ENCODE data around the gene MORF4L2.

Gene MORF4L2

GRCh38 chrX:103718120-103718519 is 31.6 kb upstream of the MORF4L2 start:
- Histone ChIP-seq H4K20me1 (ENCODE audit: insufficient read depth, low read length) (no peaks in the 10 kb centered on the region), H3F3A (ENCODE audit: insufficient read depth, low read length) (no peaks in the 10 kb centered on the region), H3K27ac (ENCODE audit: low read depth, low read length, poor library complexity, severe bottlenecking) (no peak overlapping the region), H3K9me2 (ENCODE audit: low read depth, low read length) (no peaks in the 10 kb centered on the region), H2AFZ (ENCODE audit: low read length) (no peak overlapping the region), H3K27me3 (ENCODE audit: insufficient read depth, low read length) (no peaks in the 10 kb centered on the region), H3K9ac (ENCODE audit: low read length) (no peak overlapping the region), H3K9me3 (ENCODE audit: low read length) (no peaks in the 10 kb centered on the region), H3K4me2 (ENCODE audit: low read length) (no peak overlapping the region), H3K4me3 (ENCODE audit: low read depth, low read length, poor library complexity, severe bottlenecking) (no peak overlapping the region), H3K36me3 (ENCODE audit: insufficient read depth, low read length) (no peaks in the 10 kb centered on the region), H3K79me2 (ENCODE audit: insufficient read depth, low read length) (no peaks in the 10 kb centered on the region), H3K4me1 (ENCODE audit: insufficient read depth, low read length, severe bottlenecking) (no peaks in the 10 kb centered on the region)
- TF ChIP-seq EZH2 (IDR thresholded peaks at IDR 0.05; ENCODE audit: borderline replicate concordance, low read length) = no peak
- no peak for TF ChIP-seq CTCF (IDR thresholded peaks at IDR 0.05; ENCODE audit: low read length)

DNA sequence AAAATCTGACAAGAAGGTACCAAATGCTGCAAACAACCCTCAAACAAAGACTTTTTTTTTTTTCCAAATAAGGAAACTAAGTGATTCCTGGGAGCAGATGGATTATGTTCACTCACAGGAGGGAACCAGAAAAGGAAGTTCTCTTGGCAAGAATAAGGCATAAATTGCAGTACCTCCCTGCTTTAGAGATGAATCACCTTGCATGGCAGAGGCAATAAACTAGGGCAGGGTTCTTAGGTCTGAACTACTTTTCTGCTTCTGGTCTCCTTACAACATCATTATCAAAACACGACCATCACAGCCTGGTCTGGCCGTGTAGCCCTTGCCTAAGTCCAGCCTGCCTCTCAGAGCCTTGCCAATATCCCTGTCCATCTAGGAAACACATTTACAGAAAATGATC is 30.5 kb upstream of the MORF4L2 start:
- TF ChIP-seq EZH2 (IDR thresholded peaks at IDR 0.05; ENCODE audit: borderline replicate concordance, low read length) (no peak), CTCF (IDR thresholded peaks at IDR 0.05; ENCODE audit: low read length) (no peak)
- H2AFZ ChIP-seq (ENCODE audit: low read length) = no peak overlapping the region
- H3K27ac ChIP-seq (ENCODE audit: low read depth, low read length, poor library complexity, severe bottlenecking) = no peak overlapping the region
- H3K9me2 ChIP-seq (ENCODE audit: low read depth, low read length) = no peaks in the 10 kb centered on the region
- H4K20me1 ChIP-seq (ENCODE audit: insufficient read depth, low read length) = no peaks in the 10 kb centered on the region
- H3K79me2 ChIP-seq (ENCODE audit: insufficient read depth, low read length) = no peaks in the 10 kb centered on the region
- no peaks in the 10 kb centered on the region for H3K36me3 ChIP-seq (ENCODE audit: insufficient read depth, low read length)
- H3K4me3 ChIP-seq (ENCODE audit: low read depth, low read length, poor library complexity, severe bottlenecking) = no peak overlapping the region
- H3K4me1 ChIP-seq (ENCODE audit: insufficient read depth, low read length, severe bottlenecking) = no peaks in the 10 kb centered on the region
- H3K27me3 ChIP-seq (ENCODE audit: insufficient read depth, low read length) = no peaks in the 10 kb centered on the region
- no peak overlapping the region for H3K4me2 ChIP-seq (ENCODE audit: low read length)
- no peak overlapping the region for H3K9ac ChIP-seq (ENCODE audit: low read length)
- H3K9me3 ChIP-seq (ENCODE audit: low read length) = no peaks in the 10 kb centered on the region
- H3F3A ChIP-seq (ENCODE audit: insufficient read depth, low read length) = no peaks in the 10 kb centered on the region

DNA sequence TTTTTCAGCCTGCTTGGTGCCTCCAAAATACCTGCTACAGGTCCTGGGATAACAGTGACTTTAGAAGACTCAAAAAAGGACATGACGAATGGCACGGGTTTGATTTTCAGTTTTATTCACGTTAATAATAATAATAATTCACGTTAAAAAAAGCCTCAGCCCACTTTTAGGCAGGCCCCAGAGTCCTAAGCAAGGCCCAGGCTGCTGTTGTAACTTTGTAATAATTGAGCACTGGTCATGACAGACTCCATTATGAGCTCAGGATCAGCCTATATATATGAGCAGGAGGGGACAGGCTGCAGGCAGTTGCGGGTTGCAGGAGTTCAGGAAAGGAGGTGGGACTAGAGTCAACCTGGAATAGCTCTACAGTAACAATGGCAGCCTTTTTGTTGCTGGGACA is 24.1 kb upstream of the MORF4L2 start, which contains the start of gene TMEM31:
Gene TMEM31 (plus strand): TSS at position 301 of the 400 bp plus-strand sequence. CDS start 1,350 bp downstream, outside the sequence.
- no peaks in the 10 kb centered on the region for H3K27me3 ChIP-seq (ENCODE audit: insufficient read depth, low read length)
- H3F3A ChIP-seq (ENCODE audit: insufficient read depth, low read length) = no peaks in the 10 kb centered on the region
- no peak within 1 kb of the TSS for H3K9ac ChIP-seq (ENCODE audit: low read length)
- H2AFZ ChIP-seq (ENCODE audit: low read length) = no peak within 1 kb of the TSS
- H3K4me1 ChIP-seq (ENCODE audit: insufficient read depth, low read length, severe bottlenecking) = no peaks in the 10 kb centered on the region
- H3K9me3 ChIP-seq (ENCODE audit: low read length) = no peaks in the 10 kb centered on the region
- no peaks in the 10 kb centered on the region for H3K36me3 ChIP-seq (ENCODE audit: insufficient read depth, low read length)
- no peak within 1 kb of the TSS for H3K4me2 ChIP-seq (ENCODE audit: low read length)
- H3K9me2 ChIP-seq (ENCODE audit: low read depth, low read length) = no peaks in the 10 kb centered on the region
- H3K27ac ChIP-seq (ENCODE audit: low read depth, low read length, poor library complexity, severe bottlenecking) = no peak within 1 kb of the TSS
- TF ChIP-seq EZH2 (IDR thresholded peaks at IDR 0.05; ENCODE audit: borderline replicate concordance, low read length) = no peak
- no peak for TF ChIP-seq CTCF (IDR thresholded peaks at IDR 0.05; ENCODE audit: low read length)
- H4K20me1 ChIP-seq (ENCODE audit: insufficient read depth, low read length) = no peaks in the 10 kb centered on the region
- no peak within 1 kb of the TSS for H3K4me3 ChIP-seq (ENCODE audit: low read depth, low read length, poor library complexity, severe bottlenecking)
- no peaks in the 10 kb centered on the region for H3K79me2 ChIP-seq (ENCODE audit: insufficient read depth, low read length)
